ENCODE measurements around the gene NALCN.

GRCh38 chr13:101181076-101181685, 235.1 kb downstream of the NALCN start:
- TF ChIP-seq, protein P1, sequence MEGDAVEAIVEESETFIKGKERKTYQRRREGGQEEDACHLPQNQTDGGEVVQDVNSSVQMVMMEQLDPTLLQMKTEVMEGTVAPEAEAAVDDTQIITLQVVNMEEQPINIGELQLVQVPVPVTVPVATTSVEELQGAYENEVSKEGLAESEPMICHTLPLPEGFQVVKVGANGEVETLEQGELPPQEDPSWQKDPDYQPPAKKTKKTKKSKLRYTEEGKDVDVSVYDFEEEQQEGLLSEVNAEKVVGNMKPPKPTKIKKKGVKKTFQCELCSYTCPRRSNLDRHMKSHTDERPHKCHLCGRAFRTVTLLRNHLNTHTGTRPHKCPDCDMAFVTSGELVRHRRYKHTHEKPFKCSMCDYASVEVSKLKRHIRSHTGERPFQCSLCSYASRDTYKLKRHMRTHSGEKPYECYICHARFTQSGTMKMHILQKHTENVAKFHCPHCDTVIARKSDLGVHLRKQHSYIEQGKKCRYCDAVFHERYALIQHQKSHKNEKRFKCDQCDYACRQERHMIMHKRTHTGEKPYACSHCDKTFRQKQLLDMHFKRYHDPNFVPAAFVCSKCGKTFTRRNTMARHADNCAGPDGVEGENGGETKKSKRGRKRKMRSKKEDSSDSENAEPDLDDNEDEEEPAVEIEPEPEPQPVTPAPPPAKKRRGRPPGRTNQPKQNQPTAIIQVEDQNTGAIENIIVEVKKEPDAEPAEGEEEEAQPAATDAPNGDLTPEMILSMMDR (IDR thresholded peaks at IDR 0.05; ENCODE audit: low read depth, low read length), result no peak
- TF ChIP-seq EZH2phosphoT487 (IDR thresholded peaks at IDR 0.05; ENCODE audit: low read depth), result no peak

Data from OCI-LY3 (cell line).